Astrocyte (in vitro differentiated cells and primary cell): ENCODE data around the gene LIN7A. TPM values are rescaled to one million over a fixed set of nuclear protein-coding genes. Genes with fewer than 3 reads are reported as not detected.

Experiments used
- DNase-seq: peaks from one replicate; pipeline ENCODE4 v3.0.0-alpha.2; 2010; ENCODE audit warnings: low read depth
- FAIRE-seq: peaks from 2 replicates; lab custom pipeline; 2011; peaks lifted over from hg19 to GRCh38; lab: Jason Lieb, UNC
- H2AFZ ChIP-seq: 2 replicates; pipeline ENCODE4 v1.6.0; 2012; ENCODE audit warnings: low read depth, low read length, inconsistent platforms
- H3K27ac ChIP-seq: 2 replicates; pipeline ENCODE4 v1.5.1; 2011; ENCODE audit warnings: low read depth, low read length, inconsistent platforms
- H3K27me3 ChIP-seq: 2 replicates; pipeline ENCODE4 v1.6.0; 2011; ENCODE audit warnings: low read length, inconsistent platforms; ENCODE audit not compliant: insufficient read depth
- H3K36me3 ChIP-seq: 2 replicates; pipeline ENCODE4 v1.5.1; 2011; ENCODE audit warnings: low read length, inconsistent platforms; ENCODE audit not compliant: insufficient read depth
- H3K4me1 ChIP-seq: 2 replicates; pipeline ENCODE4 v1.5.1; 2011; ENCODE audit warnings: low read length, inconsistent platforms; ENCODE audit not compliant: insufficient read depth
- H3K4me2 ChIP-seq: 2 replicates; pipeline ENCODE4 v1.6.0; 2012; ENCODE audit warnings: low read length, inconsistent platforms
- H3K4me3 ChIP-seq: 2 replicates; pipeline ENCODE4 v1.5.1; 2011; ENCODE audit warnings: low read depth, mild to moderate bottlenecking, low read length, inconsistent platforms; ENCODE audit not compliant: insufficient read depth
- H3K79me2 ChIP-seq: 2 replicates; pipeline ENCODE4 v1.6.0; 2012; ENCODE audit warnings: mild to moderate bottlenecking, low read length, inconsistent platforms; ENCODE audit not compliant: insufficient read depth
- H3K9ac ChIP-seq: 2 replicates; pipeline ENCODE4 v1.6.0; 2012; ENCODE audit warnings: mild to moderate bottlenecking, low read length, inconsistent platforms
- H3K9me3 ChIP-seq: 2 replicates; pipeline ENCODE4 v1.5.1; 2012; ENCODE audit warnings: low read depth, mild to moderate bottlenecking, low read length, inconsistent platforms; ENCODE audit not compliant: insufficient read depth
- H4K20me1 ChIP-seq: 2 replicates; pipeline ENCODE4 v1.6.0; 2012; ENCODE audit warnings: low read length, inconsistent platforms; ENCODE audit not compliant: insufficient read depth
- H3K27ac Mint-ChIP-seq: one replicate; pipeline ENCODE4 v1.8.0; 2021; ENCODE audit warnings: mild to moderate bottlenecking, mixed read lengths; ENCODE audit not compliant: unreplicated experiment
- H3K27me3 Mint-ChIP-seq: one replicate; pipeline ENCODE4 v1.8.0; 2021; ENCODE audit warnings: low read depth, mixed read lengths; ENCODE audit not compliant: unreplicated experiment
- H3K36me3 Mint-ChIP-seq: one replicate; pipeline ENCODE4 v1.8.0; 2021; ENCODE audit warnings: low read depth, mixed read lengths; ENCODE audit not compliant: unreplicated experiment
- H3K4me1 Mint-ChIP-seq: one replicate; pipeline ENCODE4 v1.8.0; 2021; ENCODE audit warnings: low read depth, mixed read lengths; ENCODE audit not compliant: unreplicated experiment
- H3K4me3 Mint-ChIP-seq: one replicate; pipeline ENCODE4 v1.8.0; 2021; ENCODE audit warnings: mild to moderate bottlenecking, moderate library complexity, mixed read lengths; ENCODE audit not compliant: unreplicated experiment
- H3K9me3 Mint-ChIP-seq: one replicate; pipeline ENCODE4 v1.8.0; 2021; ENCODE audit warnings: mild to moderate bottlenecking, mixed read lengths; ENCODE audit not compliant: unreplicated experiment
- CTCF ChIP-seq: IDR thresholded peaks from 2 replicates; pipeline ENCODE4 v1.5.1; 2011; ENCODE audit warnings: low read depth, mild to moderate bottlenecking, inconsistent platforms, low read length, moderate library complexity; ENCODE audit not compliant: insufficient read depth
- EZH2 ChIP-seq: IDR thresholded peaks from 2 replicates; pipeline ENCODE4 v1.6.1; 2012; ENCODE audit warnings: mild to moderate bottlenecking, low read length, inconsistent platforms; ENCODE audit not compliant: insufficient read depth
- total RNA-seq: library from RNA; stranded (reverse); gene quantifications from 2 replicates; pipeline ENCODE4 v1.2.1, GENCODE V29; 2021

LIN7A gene
- total RNA-seq, 1 donor from 2014 or later, result 1.6 TPM

DNA sequence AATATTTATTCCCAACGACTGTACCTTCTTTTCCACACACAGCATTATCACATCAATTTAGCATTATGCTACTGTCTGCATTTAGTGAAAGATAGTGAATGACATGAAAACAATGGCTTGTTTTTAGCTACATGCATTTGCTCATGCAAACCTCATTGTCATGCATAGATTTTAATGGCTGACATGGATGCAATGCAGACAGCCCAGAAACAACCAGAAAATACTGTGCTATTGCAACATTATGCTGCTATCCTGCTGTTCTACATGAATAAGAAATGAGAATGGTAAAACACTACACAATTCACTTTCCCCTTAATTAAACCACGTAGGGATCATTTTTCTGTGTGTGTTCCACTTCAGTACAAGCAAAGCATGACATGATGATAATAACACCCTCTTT lies 90.8 kb downstream of the LIN7A start:
- Histone ChIP-seq H3K4me2 (no peak overlapping the region), H3K36me3 (no peaks in the 10 kb centered on the region), H3K9me3 (no peaks in the 10 kb centered on the region), H3K9ac (no peak overlapping the region), H3K4me3 (no peak overlapping the region), H4K20me1 (no peaks in the 10 kb centered on the region), H2AFZ (no peak overlapping the region), H3K79me2 (no peaks in the 10 kb centered on the region), H3K27me3 (no peaks in the 10 kb centered on the region), H3K4me1 (no peaks in the 10 kb centered on the region), H3K27ac (no peak overlapping the region)
- Mint-ChIP-seq H3K9me3 (no peaks in the 10 kb centered on the region), H3K27ac (no peak overlapping the region), H3K27me3 (no peaks in the 10 kb centered on the region), H3K36me3 (no peaks in the 10 kb centered on the region), H3K4me3 (no peak overlapping the region), H3K4me1 (peaks cover 4% of the 10 kb centered on the region)
- no peak for TF ChIP-seq EZH2
- TF ChIP-seq CTCF, result no peak
- no peak for DNase-seq
- no peak for FAIRE-seq

- H3K4me1 ChIP-seq, result no peaks in the 10 kb centered on the region
- H3K4me2 ChIP-seq, result no peak overlapping the region
- no peak overlapping the region for H2AFZ ChIP-seq
- no peaks in the 10 kb centered on the region for H3K36me3 ChIP-seq
- H3K9me3 ChIP-seq, result no peaks in the 10 kb centered on the region
- Mint-ChIP-seq H3K4me3 (no peak overlapping the region), H3K27ac (no peak overlapping the region), H3K36me3 (no peaks in the 10 kb centered on the region), H3K4me1 (peaks cover 4% of the 10 kb centered on the region), H3K9me3 (no peaks in the 10 kb centered on the region), H3K27me3 (no peaks in the 10 kb centered on the region)
- H3K27ac ChIP-seq, result no peak overlapping the region
- DNase-seq (no peak), FAIRE-seq (no peak)
- H3K4me3 ChIP-seq, result no peak overlapping the region
- no peak overlapping the region for H3K9ac ChIP-seq
- H3K79me2 ChIP-seq, result no peaks in the 10 kb centered on the region
- no peaks in the 10 kb centered on the region for H3K27me3 ChIP-seq
- no peaks in the 10 kb centered on the region for H4K20me1 ChIP-seq
- no peak for TF ChIP-seq CTCF
- no peak for TF ChIP-seq EZH2
These were observed 92.1 kb downstream of the LIN7A start for GRCh38 chr12:80845639-80846038.

DNA sequence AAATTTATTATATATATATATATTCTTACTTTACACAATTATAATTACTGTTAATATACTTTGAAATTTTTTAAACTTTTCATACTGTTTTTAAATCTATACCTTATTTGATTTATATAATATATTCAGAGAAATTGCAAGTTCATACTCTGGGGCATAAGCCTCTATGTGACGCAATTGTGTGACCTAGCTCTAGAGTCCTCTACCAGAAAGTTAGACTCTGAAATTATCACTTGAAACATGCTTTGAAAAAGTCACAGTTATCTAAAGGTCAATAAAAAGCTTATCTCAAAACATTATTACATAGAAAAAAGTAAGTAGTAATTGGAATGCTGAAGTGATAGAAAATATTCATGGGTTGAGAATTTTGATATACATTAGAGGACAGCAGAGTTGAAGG lies 93.8 kb downstream of the LIN7A start:
- Histone ChIP-seq H3K9ac (no peak overlapping the region), H2AFZ (no peak overlapping the region), H3K4me3 (no peak overlapping the region), H4K20me1 (no peaks in the 10 kb centered on the region), H3K27ac (no peak overlapping the region), H3K9me3 (no peaks in the 10 kb centered on the region), H3K4me1 (no peaks in the 10 kb centered on the region), H3K27me3 (no peaks in the 10 kb centered on the region), H3K4me2 (no peak overlapping the region), H3K36me3 (no peaks in the 10 kb centered on the region), H3K79me2 (no peaks in the 10 kb centered on the region)
- H3K27me3 Mint-ChIP-seq, result no peaks in the 10 kb centered on the region
- H3K4me1 Mint-ChIP-seq, result peaks cover 2% of the 10 kb centered on the region
- H3K27ac Mint-ChIP-seq, result no peak overlapping the region
- DNase-seq (no peak), FAIRE-seq (no peak)
- H3K4me3 Mint-ChIP-seq, result no peak overlapping the region
- H3K9me3 Mint-ChIP-seq, result no peaks in the 10 kb centered on the region
- no peaks in the 10 kb centered on the region for H3K36me3 Mint-ChIP-seq
- TF ChIP-seq CTCF (no peak), EZH2 (no peak)
